Measurements from ENCODE around the gene TIGIT. TPM values are rescaled to one million over a fixed set of nuclear protein-coding genes. Genes with fewer than 3 reads are reported as not detected.
A peak's percentile ranks its signal among the peaks of the same experiment; 100 is the strongest.

Gene TIGIT
- total and polyA plus RNA-seq, 10 of the 15 experiments (the other 5 are each of a cell fraction or from before 2014, with no cell fraction given), result 0.08 to 4.7 (median 0.94) TPM

GRCh38 chr3:114329823-114330222 is 36.0 kb downstream of the TIGIT start:
- peaks cover 18% of the 10 kb centered on the region; the same call in 1 of the 2 replicates for H3K4me1 ChIP-seq (ENCODE audit: control insufficient read depth, insufficient read depth, low read length)
- H3K27me3 ChIP-seq (replicated peaks in 1 of 2; ENCODE audit: control insufficient read depth in 2 of 2, insufficient read depth in 2 of 2, low read length in 1 of 2), result no peaks in the 10 kb centered on the region
- H2AFZ ChIP-seq (ENCODE audit: control insufficient read depth, low read depth, low read length), result no peak overlapping the region
- intact Hi-C loops (cut with micrococcal nuclease; ENCODE audit: unreplicated experiment) (no loop called here), in situ Hi-C loops (cut with MboI) (no loop called here)
- no peaks in the 10 kb centered on the region for H4K20me1 ChIP-seq (ENCODE audit: control insufficient read depth, insufficient read depth)
- no peaks in the 10 kb centered on the region for H3K36me3 ChIP-seq (ENCODE audit: control insufficient read depth in 2 of 2, insufficient read depth in 2 of 2, low read length in 1 of 2)
- no peak overlapping the region for H3K4me3 ChIP-seq
- ATAC-seq (peak; percentile 57), FAIRE-seq (no peak), DNase-seq (ENCODE audit: low read depth, low spot score) (no peak)
- WGBS (ENCODE audit: insufficient coverage, insufficient replicate concordance, low lambda C conversion rate, missing lambda C conversion rate), result 3% methylated on average over 2 of the region's 2 CpGs
- no peak overlapping the region for H3K4me2 ChIP-seq (ENCODE audit: control insufficient read depth, insufficient read depth)
- H3K27ac ChIP-seq (ENCODE audit: control insufficient read depth, insufficient read depth), result no peak overlapping the region
- no peak overlapping the region for H3K9ac ChIP-seq (ENCODE audit: control insufficient read depth, insufficient read depth, low read length)
- CTCF ChIA-PET, result interaction anchor here (1.3 to 5.1 kb wide), 3 partner anchors 38 to 54 kb away, joined by 3 to 39 read pairs (median 5); no protein-coding TSS in a partner anchor
- no peaks in the 10 kb centered on the region for H3K79me2 ChIP-seq (ENCODE audit: control insufficient read depth, insufficient read depth, low read length)
- POLR2A ChIA-PET, result interaction anchor here (0.6 to 0.9 kb wide), 4 partner anchors 13 to 116 kb away, joined by 3 to 14 read pairs (median 3); no protein-coding TSS in a partner anchor
- SMC1A ChIA-PET (ENCODE audit: uncharacterized antibody, unreplicated experiment), result interaction anchor here (0.7 to 5.8 kb wide), 6 partner anchors 18 to 86 kb away, joined by 3 to 42 read pairs (median 4); partner anchors contain the start of gene TIGIT
- BruUV-seq (replicated peaks), result no TSS peak
- RAD21 ChIA-PET (ENCODE audit: unreplicated experiment), result interaction anchor here (1.0 to 4.6 kb wide), 5 partner anchors 22 to 116 kb away, joined by 4 to 43 read pairs (median 9); partner anchors contain the start of gene TIGIT
- H3K9me3 ChIP-seq (replicated peaks; ENCODE audit: control insufficient read depth, insufficient read depth, low read length), result peaks cover 7% of the 10 kb centered on the region; the same call in 2 of the 3 replicates
- TF ChIP-seq SMAD1 (IDR thresholded peaks at IDR 0.05; ENCODE audit: low read depth, partially characterized antibody), result no peak
- TF ChIP-seq NRF1 (conservative IDR thresholded peaks at IDR 0.05; ENCODE audit: low read depth, low read length), result no peak
- TF ChIP-seq NFXL1 (IDR thresholded peaks at IDR 0.05; ENCODE audit: borderline replicate concordance), result no peak
- no peak for TF ChIP-seq LARP7 (IDR thresholded peaks at IDR 0.05)
- no peak for TF ChIP-seq PKNOX1 (IDR thresholded peaks at IDR 0.05)
- no peak for TF ChIP-seq JUND (IDR thresholded peaks at IDR 0.05; ENCODE audit: low read depth, low read length)
- no peak for TF ChIP-seq CHD4 (IDR thresholded peaks at IDR 0.05)
- no peak for TF ChIP-seq FOXM1 (IDR thresholded peaks at IDR 0.05; ENCODE audit: low read depth, low read length)
- TF ChIP-seq RBBP5 (conservative IDR thresholded peaks at IDR 0.05), result no peak
- 0 out of 2 replicates have a peak, but pooled peaks have one; percentile 35 for TF ChIP-seq RAD51 (IDR thresholded peaks at IDR 0.05)
- no peak for TF ChIP-seq SMC3 (IDR thresholded peaks at IDR 0.05; ENCODE audit: borderline replicate concordance, low read length)
- TF ChIP-seq EP300 (IDR thresholded peaks at IDR 0.05; ENCODE audit: borderline replicate concordance in 1 of 2, control insufficient read depth in 1 of 2, low read depth in 2 of 2, low read length in 2 of 2), result peak in 1 of 2 experiments; percentile 18; a peak in 1 of 4 replicates
- TF ChIP-seq HCFC1 (IDR thresholded peaks at IDR 0.05; ENCODE audit: low read length), result no peak
- TF ChIP-seq USF2 (IDR thresholded peaks at IDR 0.05; ENCODE audit: borderline replicate concordance, low read depth, low read length), result no peak
- no peak for TF ChIP-seq CTCF (IDR thresholded peaks at IDR 0.05 in 2 of 3, conservative IDR thresholded peaks at IDR 0.05 in 1 of 3; ENCODE audit: control insufficient read depth in 2 of 3, extremely low read depth in 1 of 3, insufficient read depth in 1 of 3, low read depth in 3 of 3, low read length in 3 of 3)
- no peak for TF ChIP-seq ESRRA (IDR thresholded peaks at IDR 0.05; ENCODE audit: low read length)
- no peak for TF ChIP-seq POLR2AphosphoS5 (IDR thresholded peaks at IDR 0.05; ENCODE audit: low read length)
- TF ChIP-seq RELA (IDR thresholded peaks at IDR 0.05; ENCODE audit: borderline replicate concordance, partially characterized antibody), result no peak
- TF ChIP-seq MTA3 (IDR thresholded peaks at IDR 0.05; ENCODE audit: borderline replicate concordance, low read length), result no peak
- no peak for TF ChIP-seq MXI1 (IDR thresholded peaks at IDR 0.05; ENCODE audit: low read depth, low read length)
- TF ChIP-seq GABPA (IDR thresholded peaks at IDR 0.05; ENCODE audit: low read depth), result no peak
- TF ChIP-seq RUNX3 (IDR thresholded peaks at IDR 0.05; ENCODE audit: low read length), result 0 out of 2 replicates have a peak, but pooled peaks have one; percentile 12
- peak; percentile 25; the same call in 1 of the 2 replicates for TF ChIP-seq JUNB (IDR thresholded peaks at IDR 0.05)

Measured in GM12878 (cell line).